Neural crest cell (in vitro differentiated cells): Measurements from ENCODE around the gene CNTROB. TPM values are rescaled to one million over a fixed set of nuclear protein-coding genes. Genes with fewer than 3 reads are reported as not detected.

ENCODE experiments used
- DNase-seq: peaks from one replicate; pipeline ENCODE4 v3.0.0; 2021; ENCODE audit warnings: low read depth, mixed read lengths, low spot score
- H3K27ac Mint-ChIP-seq: one replicate; pipeline ENCODE4 v1.8.0; 2021; ENCODE audit warnings: mild to moderate bottlenecking, mixed read lengths; ENCODE audit not compliant: unreplicated experiment
- H3K27me3 Mint-ChIP-seq: 2 replicates; pipeline ENCODE4 v1.8.0; 2021; ENCODE audit warnings: low read depth, mild to moderate bottlenecking, mixed read lengths
- H3K36me3 Mint-ChIP-seq: 2 replicates; pipeline ENCODE4 v1.8.0; 2021; ENCODE audit warnings: low read depth, mild to moderate bottlenecking, mixed read lengths
- H3K4me1 Mint-ChIP-seq: 2 replicates; pipeline ENCODE4 v1.8.0; 2021; ENCODE audit warnings: mixed read lengths
- H3K4me3 Mint-ChIP-seq: one replicate; pipeline ENCODE4 v1.8.0; 2021; ENCODE audit warnings: mild to moderate bottlenecking, mixed read lengths
- H3K9me3 Mint-ChIP-seq: 2 replicates; pipeline ENCODE4 v1.8.0; 2021; ENCODE audit warnings: mixed read lengths
- total RNA-seq: library from RNA; stranded (reverse); gene quantifications from 2 replicates; pipeline ENCODE4 v1.2.1, GENCODE V29; 2021
- TF ChIP-seq, protein P1 (sequence below): fragments of 200-600 bp; sonication (generic); conservative IDR thresholded peaks from 2 replicates; pipeline ENCODE4 v1.5.0; 2021; ENCODE audit warnings: antibody characterized with exemption, mild to moderate bottlenecking

Gene CNTROB
- total RNA-seq, 1 donor from 2014 or later: 58.3 TPM

GRCh38 chr17:7989781-7990655 lies 58.0 kb downstream of the CNTROB start:
- no peaks in the 10 kb centered on the region for H3K9me3 Mint-ChIP-seq
- H3K4me1 Mint-ChIP-seq: peaks cover 19% of the 10 kb centered on the region
- H3K27ac Mint-ChIP-seq: peak overlapping the region; percentile 27
- DNase-seq: peak; percentile 97
- H3K4me3 Mint-ChIP-seq: peak overlapping the region; percentile 59
- no peaks in the 10 kb centered on the region for H3K36me3 Mint-ChIP-seq
- peaks cover 14% of the 10 kb centered on the region for H3K27me3 Mint-ChIP-seq
- TF ChIP-seq, protein P1, sequence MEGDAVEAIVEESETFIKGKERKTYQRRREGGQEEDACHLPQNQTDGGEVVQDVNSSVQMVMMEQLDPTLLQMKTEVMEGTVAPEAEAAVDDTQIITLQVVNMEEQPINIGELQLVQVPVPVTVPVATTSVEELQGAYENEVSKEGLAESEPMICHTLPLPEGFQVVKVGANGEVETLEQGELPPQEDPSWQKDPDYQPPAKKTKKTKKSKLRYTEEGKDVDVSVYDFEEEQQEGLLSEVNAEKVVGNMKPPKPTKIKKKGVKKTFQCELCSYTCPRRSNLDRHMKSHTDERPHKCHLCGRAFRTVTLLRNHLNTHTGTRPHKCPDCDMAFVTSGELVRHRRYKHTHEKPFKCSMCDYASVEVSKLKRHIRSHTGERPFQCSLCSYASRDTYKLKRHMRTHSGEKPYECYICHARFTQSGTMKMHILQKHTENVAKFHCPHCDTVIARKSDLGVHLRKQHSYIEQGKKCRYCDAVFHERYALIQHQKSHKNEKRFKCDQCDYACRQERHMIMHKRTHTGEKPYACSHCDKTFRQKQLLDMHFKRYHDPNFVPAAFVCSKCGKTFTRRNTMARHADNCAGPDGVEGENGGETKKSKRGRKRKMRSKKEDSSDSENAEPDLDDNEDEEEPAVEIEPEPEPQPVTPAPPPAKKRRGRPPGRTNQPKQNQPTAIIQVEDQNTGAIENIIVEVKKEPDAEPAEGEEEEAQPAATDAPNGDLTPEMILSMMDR: peak; percentile 98

DNA sequence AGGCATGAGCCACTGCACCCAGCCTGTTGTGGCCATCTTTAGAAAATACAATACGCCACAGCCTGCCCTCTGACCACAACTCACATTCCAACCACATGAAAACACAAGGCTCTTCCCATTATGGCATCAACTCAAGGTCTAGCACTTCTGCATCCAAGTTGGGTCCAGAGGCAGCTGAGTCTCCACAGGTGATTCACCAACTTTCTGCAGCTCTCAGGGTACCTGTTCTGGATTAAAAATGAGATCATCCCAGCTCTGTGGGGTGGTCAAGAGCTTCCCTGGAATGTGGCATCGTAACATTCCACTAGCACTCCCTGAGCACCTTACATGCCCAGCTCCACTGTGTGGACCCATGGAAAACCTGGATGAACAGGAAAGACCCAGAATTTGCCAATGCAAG lies 60.5 kb downstream of the CNTROB start:
- TF ChIP-seq, protein P1: no peak
- Mint-ChIP-seq H3K4me1 (peaks cover 16% of the 10 kb centered on the region), H3K27ac (no peak overlapping the region), H3K4me3 (no peak overlapping the region), H3K27me3 (peaks cover 17% of the 10 kb centered on the region), H3K36me3 (no peaks in the 10 kb centered on the region), H3K9me3 (no peaks in the 10 kb centered on the region)
- DNase-seq: no peak

GRCh38 chr17:7992924-7993323 lies 60.9 kb downstream of the CNTROB start:
- no peaks in the 10 kb centered on the region for H3K9me3 Mint-ChIP-seq
- peaks cover 15% of the 10 kb centered on the region for H3K27me3 Mint-ChIP-seq
- TF ChIP-seq, protein P1: no peak
- H3K36me3 Mint-ChIP-seq: no peaks in the 10 kb centered on the region
- DNase-seq: no peak
- peak overlapping the region; percentile 9 for H3K4me3 Mint-ChIP-seq
- no peak overlapping the region for H3K27ac Mint-ChIP-seq
- H3K4me1 Mint-ChIP-seq: peaks cover 13% of the 10 kb centered on the region

DNA sequence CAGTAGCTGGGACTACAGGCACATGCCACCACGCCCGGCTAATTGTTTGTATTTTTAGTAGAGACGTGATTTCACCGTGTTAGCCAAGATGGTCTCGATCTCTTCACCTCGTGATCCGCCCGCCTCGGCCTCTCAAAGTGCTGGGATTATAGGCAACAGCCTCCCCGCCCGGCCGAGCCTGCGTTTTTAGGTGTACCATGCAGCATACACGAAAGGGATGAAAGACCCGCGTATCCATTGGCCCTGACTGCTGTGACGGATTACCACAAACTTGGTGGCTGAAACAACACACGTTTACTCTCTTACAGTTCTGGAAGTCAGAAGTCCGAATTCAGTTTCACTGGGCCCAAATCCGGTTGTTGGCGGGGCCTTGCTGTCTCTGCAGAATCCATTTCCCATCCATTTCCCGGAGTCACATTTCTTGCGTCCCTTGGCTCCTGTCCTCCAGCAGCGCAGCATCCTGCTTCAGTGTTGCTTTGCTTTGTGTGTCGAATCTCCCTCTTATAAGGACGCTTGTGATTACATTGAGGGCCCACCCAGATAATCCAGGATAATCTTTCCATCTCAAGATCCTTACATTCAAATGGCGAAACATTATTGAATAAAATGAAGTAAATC lies 62.1 kb downstream of the CNTROB start:
- Mint-ChIP-seq H3K4me3 (no peak overlapping the region), H3K9me3 (no peaks in the 10 kb centered on the region), H3K27me3 (peaks cover 21% of the 10 kb centered on the region), H3K27ac (no peak overlapping the region), H3K36me3 (no peaks in the 10 kb centered on the region), H3K4me1 (peaks cover 5% of the 10 kb centered on the region)
- no peak for DNase-seq
- TF ChIP-seq, protein P1: no peak

- H3K36me3 Mint-ChIP-seq: no peaks in the 10 kb centered on the region
- TF ChIP-seq, protein P1: no peak
- H3K4me3 Mint-ChIP-seq: no peak overlapping the region
- no peak overlapping the region for H3K27ac Mint-ChIP-seq
- no peak for DNase-seq
- H3K4me1 Mint-ChIP-seq: no peaks in the 10 kb centered on the region
- peaks cover 25% of the 10 kb centered on the region for H3K27me3 Mint-ChIP-seq
- H3K9me3 Mint-ChIP-seq: no peaks in the 10 kb centered on the region
These were observed 63.7 kb downstream of the CNTROB start for GRCh38 chr17:7995724-7996123.
